Measurements from ENCODE around the gene APOL3.
"Not testable (repeated sequence)": the region's sequence is repeated elsewhere in the genome, so short reads cannot be mapped to it uniquely, and the experiment has no call there.

The APOL3 gene

DNA sequence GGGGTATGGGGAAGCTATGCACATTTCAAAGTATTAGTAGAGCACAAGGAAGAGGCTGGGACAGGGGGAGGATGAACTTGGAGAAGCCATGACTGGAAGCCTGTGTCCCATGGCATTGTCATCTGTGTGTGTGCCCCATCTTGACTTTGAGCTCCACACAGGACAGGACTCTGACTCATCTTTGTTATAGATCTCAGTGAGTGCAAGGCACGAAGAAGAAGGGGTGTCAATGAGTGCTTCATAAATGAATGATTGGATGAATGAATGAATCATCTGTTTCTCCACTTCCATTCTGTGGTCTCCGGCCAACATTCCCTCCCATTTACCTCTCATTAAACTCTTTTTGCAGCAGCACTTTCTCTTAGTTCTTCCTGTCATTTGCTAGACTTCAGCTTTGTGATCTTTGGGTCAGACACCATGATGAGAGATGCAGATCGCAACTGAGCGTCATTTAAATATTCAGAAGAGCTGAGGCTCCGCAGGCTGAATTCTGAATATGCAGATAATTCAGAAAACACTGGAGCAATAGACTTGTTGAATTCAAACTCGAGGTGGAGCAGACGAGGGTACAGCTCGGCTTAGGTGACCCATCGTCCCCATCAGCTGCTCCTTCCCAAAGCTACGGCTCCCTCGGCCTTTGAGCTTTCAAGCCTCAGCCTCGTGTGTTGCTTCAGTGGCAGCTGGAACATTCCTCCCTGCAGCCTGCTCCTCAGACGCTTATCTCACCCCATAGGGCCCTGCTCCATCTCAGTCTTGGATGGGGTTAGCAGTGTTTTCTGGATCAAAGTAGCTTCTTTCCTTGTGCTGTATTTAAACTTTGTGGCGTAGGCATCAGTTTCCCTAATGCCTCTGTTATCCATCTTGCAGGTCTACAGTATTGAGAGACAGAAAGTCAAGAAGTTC, 30.8 kb downstream of the APOL3 start:
- Histone ChIP-seq H3K27ac (ENCODE audit: low read length) (no peak overlapping the region), H3K4me3 (ENCODE audit: low read depth in 1 of 2, low read length in 2 of 2) (no peak overlapping the region), H3K36me3 (ENCODE audit: control insufficient read depth in 1 of 2, insufficient read depth in 2 of 2, low read length in 2 of 2) (no peaks in the 10 kb centered on the region), H3K9me3 (ENCODE audit: control insufficient read depth in 1 of 2, low read length in 2 of 2) (no peaks in the 10 kb centered on the region), H3K27me3 (ENCODE audit: low read depth, low read length) (no peaks in the 10 kb centered on the region), H3K4me1 (ENCODE audit: control insufficient read depth in 1 of 2, insufficient read depth in 2 of 2, low read length in 2 of 2) (no peaks in the 10 kb centered on the region)

DNA sequence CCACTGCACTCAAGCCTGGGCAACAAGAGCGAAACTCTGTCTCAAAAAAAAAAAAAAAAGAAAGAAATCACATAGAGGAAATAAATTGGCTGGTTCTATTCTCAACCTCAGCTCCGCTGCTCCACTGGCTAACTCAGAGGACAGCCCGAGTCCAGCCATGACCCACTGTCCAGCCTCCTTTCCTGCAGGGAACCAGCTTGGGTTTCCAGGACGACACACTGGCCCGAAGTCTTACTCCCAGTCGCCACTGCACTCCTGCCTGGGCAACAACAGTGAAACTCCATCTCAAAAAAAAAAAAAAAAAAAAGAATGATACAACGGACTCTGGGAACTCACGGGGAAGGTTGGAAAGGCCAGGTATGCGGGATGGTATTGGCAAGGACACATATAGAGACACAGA, 31.5 kb downstream of the APOL3 start:
- no peaks in the 10 kb centered on the region for H3K9me3 ChIP-seq (ENCODE audit: control insufficient read depth in 1 of 2, low read length in 2 of 2)
- H3K27ac ChIP-seq (ENCODE audit: low read length): no peak overlapping the region
- no peak overlapping the region for H3K4me3 ChIP-seq (ENCODE audit: low read depth in 1 of 2, low read length in 2 of 2)
- no peaks in the 10 kb centered on the region for H3K4me1 ChIP-seq (ENCODE audit: control insufficient read depth in 1 of 2, insufficient read depth in 2 of 2, low read length in 2 of 2)
- no peaks in the 10 kb centered on the region for H3K36me3 ChIP-seq (ENCODE audit: control insufficient read depth in 1 of 2, insufficient read depth in 2 of 2, low read length in 2 of 2)
- H3K27me3 ChIP-seq (ENCODE audit: low read depth, low read length): no peaks in the 10 kb centered on the region

DNA sequence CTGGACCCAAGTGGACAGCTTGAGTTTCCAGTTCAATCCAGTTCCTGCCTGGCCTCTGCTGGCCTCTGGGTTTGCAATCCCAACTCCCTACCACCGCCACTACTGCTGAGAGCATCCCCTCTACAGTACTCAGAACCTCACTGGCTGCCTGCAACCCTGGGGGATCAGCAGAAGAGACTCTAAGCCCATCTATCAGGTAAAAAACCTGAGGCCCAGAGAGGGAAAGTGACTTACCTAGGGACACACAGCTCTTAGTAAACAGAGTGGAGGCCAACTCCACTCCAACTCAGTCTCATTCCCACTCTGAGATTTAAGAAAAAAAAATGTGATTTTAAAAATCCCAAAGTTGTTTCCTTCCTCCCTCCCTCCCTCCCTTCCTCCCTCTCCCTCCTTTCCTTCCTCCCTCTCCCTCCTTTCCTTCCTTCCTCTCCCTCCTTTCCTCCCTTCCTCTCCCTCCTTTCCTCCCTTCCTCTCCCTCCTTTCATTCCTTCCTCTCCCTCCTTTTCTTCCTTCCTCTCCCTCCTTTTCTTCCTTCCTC, 34.5 kb downstream of the APOL3 start:
- H3K27ac ChIP-seq (ENCODE audit: low read length): no peak overlapping the region
- no peaks in the 10 kb centered on the region for H3K36me3 ChIP-seq (ENCODE audit: control insufficient read depth in 1 of 2, insufficient read depth in 2 of 2, low read length in 2 of 2)
- H3K4me3 ChIP-seq (ENCODE audit: low read depth in 1 of 2, low read length in 2 of 2): no peak overlapping the region
- H3K27me3 ChIP-seq (ENCODE audit: low read depth, low read length): no peaks in the 10 kb centered on the region
- no peaks in the 10 kb centered on the region for H3K9me3 ChIP-seq (ENCODE audit: control insufficient read depth in 1 of 2, low read length in 2 of 2)
- no peaks in the 10 kb centered on the region for H3K4me1 ChIP-seq (ENCODE audit: control insufficient read depth in 1 of 2, insufficient read depth in 2 of 2, low read length in 2 of 2)

DNA sequence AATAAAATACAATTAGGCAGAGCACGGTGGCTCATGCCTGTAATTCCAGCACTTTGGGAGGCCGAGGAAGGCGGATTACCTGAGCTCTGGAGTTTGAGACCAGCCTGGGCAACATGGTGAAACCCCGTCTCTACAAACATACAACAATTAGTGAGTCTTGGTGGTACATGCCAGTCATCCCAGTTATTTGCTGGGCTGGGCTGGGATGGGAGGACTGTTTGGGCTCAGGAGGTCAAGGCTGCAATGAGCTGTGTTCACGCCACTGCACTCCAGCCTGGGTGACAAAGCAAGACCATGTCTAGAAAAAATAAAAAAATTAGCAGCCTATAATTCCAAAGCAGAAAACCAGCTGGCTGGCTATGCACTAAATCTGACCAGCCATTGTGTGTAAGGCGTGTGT, 35.1 kb downstream of the APOL3 start:
- Histone ChIP-seq H3K27me3 (ENCODE audit: low read depth, low read length) (no peaks in the 10 kb centered on the region), H3K27ac (ENCODE audit: low read length) (no peak overlapping the region), H3K4me3 (ENCODE audit: low read depth in 1 of 2, low read length in 2 of 2) (no peak overlapping the region), H3K36me3 (ENCODE audit: control insufficient read depth in 1 of 2, insufficient read depth in 2 of 2, low read length in 2 of 2) (no peaks in the 10 kb centered on the region), H3K4me1 (ENCODE audit: control insufficient read depth in 1 of 2, insufficient read depth in 2 of 2, low read length in 2 of 2) (no peaks in the 10 kb centered on the region), H3K9me3 (ENCODE audit: control insufficient read depth in 1 of 2, low read length in 2 of 2) (no peaks in the 10 kb centered on the region)

DNA sequence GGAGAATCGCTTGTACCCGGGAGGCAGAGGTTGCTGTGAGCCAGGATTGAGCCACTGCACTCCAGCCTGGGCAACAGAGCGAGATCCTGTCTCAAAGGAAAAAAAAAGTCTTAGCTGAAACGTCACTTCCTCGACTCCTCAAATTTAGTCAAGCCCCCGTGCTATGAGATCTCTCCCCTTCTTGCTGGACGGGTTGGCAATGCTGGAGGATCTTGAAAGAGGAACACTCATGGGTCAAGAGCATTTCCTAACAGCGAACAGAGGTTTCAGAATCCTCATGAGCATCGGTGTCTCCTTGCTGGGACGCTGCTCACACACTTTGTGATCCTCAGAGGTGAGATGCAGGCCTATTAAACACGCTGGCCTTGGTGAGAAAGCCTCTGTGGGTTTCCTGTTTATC, 35.9 kb downstream of the APOL3 start:
- Histone ChIP-seq H3K4me3 (ENCODE audit: low read depth in 1 of 2, low read length in 2 of 2) (no peak overlapping the region), H3K4me1 (ENCODE audit: control insufficient read depth in 1 of 2, insufficient read depth in 2 of 2, low read length in 2 of 2) (no peaks in the 10 kb centered on the region), H3K27ac (ENCODE audit: low read length) (no peak overlapping the region), H3K27me3 (ENCODE audit: low read depth, low read length) (no peaks in the 10 kb centered on the region), H3K36me3 (ENCODE audit: control insufficient read depth in 1 of 2, insufficient read depth in 2 of 2, low read length in 2 of 2) (no peaks in the 10 kb centered on the region), H3K9me3 (ENCODE audit: control insufficient read depth in 1 of 2, low read length in 2 of 2) (no peaks in the 10 kb centered on the region)

DNA sequence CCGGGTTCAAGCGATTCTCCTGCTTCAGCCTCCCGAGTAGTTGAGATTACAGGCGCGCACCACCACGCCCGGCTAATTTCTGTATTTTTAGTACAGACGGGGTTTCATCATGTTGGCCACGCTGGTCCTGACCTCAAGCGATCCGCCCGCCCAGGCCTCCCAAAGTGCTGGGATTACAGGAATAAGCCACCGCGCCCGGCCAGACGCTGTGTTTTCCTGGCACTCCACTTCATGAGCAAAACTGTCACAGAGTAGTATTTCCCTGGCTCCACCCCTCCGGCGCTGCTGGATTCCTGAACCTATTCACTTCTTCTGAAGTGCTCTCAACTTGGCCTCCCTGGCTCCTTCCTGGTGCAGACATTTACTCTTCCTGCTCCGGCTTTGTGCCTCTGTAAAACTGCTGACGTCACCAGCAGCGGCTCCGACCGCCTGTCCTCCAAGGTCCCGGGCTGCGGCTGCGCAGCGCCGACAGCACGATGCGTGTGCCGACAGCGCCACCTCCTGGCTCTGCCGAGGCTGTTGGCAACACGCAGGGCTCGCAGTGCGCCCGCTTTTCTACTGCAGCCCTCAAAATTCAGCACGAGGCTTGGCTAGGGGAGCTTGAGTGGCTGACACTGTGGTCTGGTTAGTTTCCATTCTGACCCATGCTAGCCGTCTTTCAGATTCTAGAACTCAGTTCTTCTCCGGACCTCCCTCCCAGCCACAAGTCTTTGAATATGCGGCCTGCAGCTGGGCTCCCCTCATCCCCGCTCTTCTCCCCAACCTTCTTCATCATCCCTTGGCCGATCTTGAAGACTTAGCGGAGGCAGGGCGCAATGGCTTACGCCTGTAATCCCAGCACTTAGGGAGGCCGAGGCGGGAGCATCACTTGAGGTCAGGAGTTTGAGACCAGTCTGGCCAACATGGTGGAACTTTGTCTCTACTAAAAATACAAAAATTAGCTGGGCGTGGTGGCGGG, 36.6 kb downstream of the APOL3 start:
- peak overlapping the region; percentile 45 for H3K27ac ChIP-seq (ENCODE audit: low read length)
- H3K27me3 ChIP-seq (ENCODE audit: low read depth, low read length): no peaks in the 10 kb centered on the region
- no peaks in the 10 kb centered on the region for H3K9me3 ChIP-seq (ENCODE audit: control insufficient read depth in 1 of 2, low read length in 2 of 2)
- no peaks in the 10 kb centered on the region for H3K4me1 ChIP-seq (ENCODE audit: control insufficient read depth in 1 of 2, insufficient read depth in 2 of 2, low read length in 2 of 2)
- H3K36me3 ChIP-seq (ENCODE audit: control insufficient read depth in 1 of 2, insufficient read depth in 2 of 2, low read length in 2 of 2): no peaks in the 10 kb centered on the region
- H3K4me3 ChIP-seq (ENCODE audit: low read depth in 1 of 2, low read length in 2 of 2): peak overlapping the region in 1 of 2 donors; percentile 19

DNA sequence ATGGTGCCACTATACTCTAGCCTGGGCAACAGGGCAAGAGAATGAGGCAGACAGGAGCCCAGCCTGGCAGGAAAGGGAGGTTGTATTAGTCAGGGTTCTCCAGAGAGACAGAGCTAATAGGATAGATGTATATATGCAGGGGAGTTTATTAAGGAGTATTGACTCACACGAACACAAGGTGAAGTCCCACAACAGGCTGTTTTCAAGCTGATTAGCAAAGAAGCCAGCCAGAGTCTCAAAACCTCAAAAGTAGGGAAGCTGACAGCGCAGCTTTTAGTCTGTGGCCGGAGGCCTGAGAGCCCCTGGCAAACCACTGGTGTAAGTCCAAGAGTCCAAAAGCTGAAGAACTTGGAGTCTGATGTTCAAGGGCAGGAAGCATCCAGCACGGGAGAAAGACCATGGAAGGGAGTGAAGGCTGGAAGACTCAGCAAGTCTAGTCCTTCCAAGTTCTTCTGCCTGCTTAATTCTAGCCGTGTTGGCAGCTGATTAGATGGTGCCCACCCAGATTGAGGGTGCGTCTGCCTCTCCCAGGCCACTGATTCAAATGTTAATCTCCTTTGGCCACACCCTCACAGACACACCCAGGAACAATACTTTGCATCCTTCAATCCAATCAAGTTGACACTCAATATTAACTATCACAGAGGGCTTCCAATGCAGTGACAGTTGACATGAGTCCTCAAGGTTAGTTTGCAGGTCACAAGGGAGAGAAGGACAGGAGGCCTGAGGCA, 39.8 kb downstream of the APOL3 start:
- not testable (repeated sequence) for H3K9me3 ChIP-seq (ENCODE audit: control insufficient read depth in 1 of 2, low read length in 2 of 2); H3K4me3 ChIP-seq (ENCODE audit: low read depth in 1 of 2, low read length in 2 of 2); H3K4me1 ChIP-seq (ENCODE audit: control insufficient read depth in 1 of 2, insufficient read depth in 2 of 2, low read length in 2 of 2); H3K36me3 ChIP-seq (ENCODE audit: control insufficient read depth in 1 of 2, insufficient read depth in 2 of 2, low read length in 2 of 2); H3K27ac ChIP-seq (ENCODE audit: low read length); H3K27me3 ChIP-seq (ENCODE audit: low read depth, low read length)

DNA sequence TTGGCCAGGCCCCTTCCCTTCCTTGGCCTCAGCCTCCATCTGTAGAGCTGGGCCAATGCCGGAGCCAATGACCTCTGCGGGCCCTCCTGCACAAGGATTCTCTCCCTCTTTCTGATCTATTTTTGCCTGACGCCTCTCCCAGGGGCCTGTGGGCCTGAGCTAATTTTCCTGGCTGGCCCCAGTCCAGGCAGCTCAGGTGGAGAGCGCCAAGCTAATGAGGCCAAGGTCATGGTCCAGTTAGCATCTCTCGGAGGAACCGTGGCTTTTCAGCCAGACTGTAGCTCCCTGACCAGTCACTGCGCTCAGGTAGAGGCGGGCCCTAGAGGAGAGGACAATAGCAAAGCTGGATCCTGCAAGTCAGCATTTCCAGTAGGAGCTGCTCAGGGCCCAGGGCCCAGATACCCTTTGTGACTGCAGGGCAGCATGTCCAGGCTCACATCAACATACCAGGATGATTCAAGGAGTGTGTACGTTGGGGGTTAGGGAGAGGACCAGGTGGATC, 43.5 kb downstream of the APOL3 start:
- H3K27ac ChIP-seq (ENCODE audit: low read length): no peak overlapping the region
- H3K36me3 ChIP-seq (ENCODE audit: control insufficient read depth in 1 of 2, insufficient read depth in 2 of 2, low read length in 2 of 2): no peaks in the 10 kb centered on the region
- H3K27me3 ChIP-seq (ENCODE audit: low read depth, low read length): no peaks in the 10 kb centered on the region
- H3K9me3 ChIP-seq (ENCODE audit: control insufficient read depth in 1 of 2, low read length in 2 of 2): no peaks in the 10 kb centered on the region
- H3K4me1 ChIP-seq (ENCODE audit: control insufficient read depth in 1 of 2, insufficient read depth in 2 of 2, low read length in 2 of 2): no peaks in the 10 kb centered on the region
- H3K4me3 ChIP-seq (ENCODE audit: low read depth in 1 of 2, low read length in 2 of 2): no peak overlapping the region

DNA sequence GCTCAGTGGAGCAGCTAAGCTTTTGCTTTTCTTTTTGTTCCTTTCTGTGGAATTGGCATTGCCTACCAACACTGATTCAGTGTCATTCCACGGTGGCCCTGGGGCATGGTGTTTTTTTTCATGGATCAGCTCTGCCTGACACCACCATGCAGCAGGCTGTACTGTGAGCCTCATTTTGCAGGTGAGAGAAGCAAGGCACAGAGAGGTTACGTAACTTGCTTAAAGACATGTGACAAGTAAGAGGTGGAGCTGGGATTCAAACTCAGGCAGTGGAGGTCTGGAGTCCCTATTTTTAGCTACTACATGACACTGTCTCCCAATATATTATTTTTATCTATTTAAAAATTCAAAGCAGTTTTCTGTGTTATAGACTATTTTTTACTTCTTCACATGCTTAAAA, 44.4 kb downstream of the APOL3 start:
- Histone ChIP-seq H3K27me3 (ENCODE audit: low read depth, low read length) (no peaks in the 10 kb centered on the region), H3K4me1 (ENCODE audit: control insufficient read depth in 1 of 2, insufficient read depth in 2 of 2, low read length in 2 of 2) (no peaks in the 10 kb centered on the region), H3K9me3 (ENCODE audit: control insufficient read depth in 1 of 2, low read length in 2 of 2) (no peaks in the 10 kb centered on the region), H3K36me3 (ENCODE audit: control insufficient read depth in 1 of 2, insufficient read depth in 2 of 2, low read length in 2 of 2) (no peaks in the 10 kb centered on the region), H3K4me3 (ENCODE audit: low read depth in 1 of 2, low read length in 2 of 2) (no peak overlapping the region), H3K27ac (ENCODE audit: low read length) (no peak overlapping the region)

DNA sequence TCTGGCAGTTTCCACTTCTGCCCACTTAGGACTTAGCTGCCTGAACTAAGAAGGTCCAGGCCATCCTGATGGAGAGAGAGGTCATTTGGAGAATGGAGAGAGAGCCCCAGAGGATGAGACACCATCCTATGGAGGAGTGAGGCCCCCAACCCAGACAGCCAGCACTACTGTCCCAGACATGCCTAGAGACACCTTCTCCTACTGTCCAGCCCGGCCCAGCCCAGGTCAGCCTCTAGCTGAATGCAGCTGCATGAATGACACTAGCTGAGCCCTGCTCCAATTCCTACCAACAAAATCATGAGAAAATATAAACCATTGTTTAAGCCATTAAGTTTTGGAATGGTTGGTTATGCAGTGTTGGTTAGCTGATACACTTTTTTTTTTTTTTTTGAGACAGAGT, 47.4 kb downstream of the APOL3 start:
- Histone ChIP-seq H3K9me3 (ENCODE audit: control insufficient read depth in 1 of 2, low read length in 2 of 2) (no peaks in the 10 kb centered on the region), H3K27ac (ENCODE audit: low read length) (no peak overlapping the region), H3K27me3 (ENCODE audit: low read depth, low read length) (no peaks in the 10 kb centered on the region), H3K4me1 (ENCODE audit: control insufficient read depth in 1 of 2, insufficient read depth in 2 of 2, low read length in 2 of 2) (no peaks in the 10 kb centered on the region), H3K36me3 (ENCODE audit: control insufficient read depth in 1 of 2, insufficient read depth in 2 of 2, low read length in 2 of 2) (no peaks in the 10 kb centered on the region), H3K4me3 (ENCODE audit: low read depth in 1 of 2, low read length in 2 of 2) (no peak overlapping the region)

Measured in muscle layer of duodenum (tissue), 2 donors.